Activated naive CD4-positive, alpha-beta T cell treated with anti-CD3 and anti-CD28 coated beads, Interleukin-2, amount 10 ng/mL, durations not matched to agents 7 days and 5 days (primary cell): Measurements from ENCODE around the gene C19orf38.

Experiments
- CTCF ChIA-PET: fragments of 350-600 bp; sonication (Branson Sonifier 250); formaldehyde crosslinking; loops from one replicate; lab custom pipeline; 2021; ENCODE audit warnings: antibody characterized with exemption; lab: Charles Lee
- DNase-seq: peaks from one replicate; pipeline ENCODE4 v3.0.0-alpha.2; 2020
- H3K27ac Mint-ChIP-seq: one replicate; pipeline ENCODE4 v1.8.0; 2021; ENCODE audit warnings: mild to moderate bottlenecking, moderate library complexity, mixed read lengths
- H3K27me3 Mint-ChIP-seq: one replicate; pipeline ENCODE4 v1.8.0; 2021; ENCODE audit warnings: mild to moderate bottlenecking, mixed read lengths
- H3K36me3 Mint-ChIP-seq: one replicate; pipeline ENCODE4 v1.8.0; 2021; ENCODE audit warnings: mixed read lengths
- H3K4me1 Mint-ChIP-seq: one replicate; pipeline ENCODE4 v1.8.0; 2021; ENCODE audit warnings: mixed read lengths
- H3K4me3 Mint-ChIP-seq: one replicate; pipeline ENCODE4 v1.8.0; 2021; ENCODE audit warnings: mild to moderate bottlenecking, moderate library complexity, mixed read lengths
- H3K9me3 Mint-ChIP-seq: one replicate; pipeline ENCODE4 v1.8.0; 2021; ENCODE audit warnings: mixed read lengths

C19orf38 gene

DNA sequence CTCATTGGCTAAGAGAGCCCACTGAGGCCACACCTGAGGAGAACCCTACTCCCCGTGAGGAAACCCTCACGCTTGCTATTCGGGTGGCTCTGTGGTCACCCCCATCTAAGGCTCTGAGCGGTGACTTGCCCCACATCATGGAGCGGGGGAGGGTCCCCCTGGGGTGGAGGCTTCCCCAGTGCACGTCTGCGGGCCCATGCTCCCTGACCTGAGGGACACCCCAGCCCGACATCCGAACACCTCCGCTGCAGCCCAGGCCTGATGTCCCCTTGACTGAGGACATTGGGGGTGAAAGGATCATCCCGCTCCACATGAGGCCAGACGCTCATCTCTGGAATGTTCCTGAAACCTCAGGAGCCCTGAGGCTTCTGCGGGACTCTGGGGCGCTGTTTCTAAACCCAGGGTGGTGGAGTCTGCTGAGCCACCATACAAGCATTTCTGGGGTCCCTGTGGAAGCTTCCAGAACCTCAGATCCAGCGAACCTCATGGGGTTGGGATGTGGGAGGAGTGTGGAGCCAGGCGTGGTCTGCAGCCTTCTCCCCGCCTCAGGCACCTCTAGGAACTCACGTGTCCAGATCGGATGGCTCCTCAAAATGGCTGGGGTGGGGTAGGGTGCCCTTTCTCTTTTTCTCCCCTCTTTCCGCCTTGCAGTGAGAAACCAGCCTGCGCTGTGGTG lies 32.1 kb upstream of the C19orf38 start:
- Mint-ChIP-seq H3K4me3 (no peak overlapping the region), H3K27ac (no peak overlapping the region), H3K9me3 (no peaks in the 10 kb centered on the region), H3K36me3 (peaks cover 31% of the 10 kb centered on the region), H3K4me1 (peaks cover 10% of the 10 kb centered on the region), H3K27me3 (no peaks in the 10 kb centered on the region)
- CTCF ChIA-PET = interaction anchor here (1.5 kb wide), 1 partner anchor 13 kb away, joined by 3 read pairs; no protein-coding TSS in a partner anchor
- DNase-seq = no peak

GRCh38 chr19:10816691-10817090 lies 31.5 kb upstream of the C19orf38 start:
- H3K27ac Mint-ChIP-seq = no peak overlapping the region
- H3K36me3 Mint-ChIP-seq = peaks cover 34% of the 10 kb centered on the region
- DNase-seq = no peak
- CTCF ChIA-PET = no interaction called here
- H3K27me3 Mint-ChIP-seq = no peaks in the 10 kb centered on the region
- H3K4me3 Mint-ChIP-seq = no peak overlapping the region
- peaks cover 12% of the 10 kb centered on the region for H3K4me1 Mint-ChIP-seq
- H3K9me3 Mint-ChIP-seq = no peaks in the 10 kb centered on the region

DNA sequence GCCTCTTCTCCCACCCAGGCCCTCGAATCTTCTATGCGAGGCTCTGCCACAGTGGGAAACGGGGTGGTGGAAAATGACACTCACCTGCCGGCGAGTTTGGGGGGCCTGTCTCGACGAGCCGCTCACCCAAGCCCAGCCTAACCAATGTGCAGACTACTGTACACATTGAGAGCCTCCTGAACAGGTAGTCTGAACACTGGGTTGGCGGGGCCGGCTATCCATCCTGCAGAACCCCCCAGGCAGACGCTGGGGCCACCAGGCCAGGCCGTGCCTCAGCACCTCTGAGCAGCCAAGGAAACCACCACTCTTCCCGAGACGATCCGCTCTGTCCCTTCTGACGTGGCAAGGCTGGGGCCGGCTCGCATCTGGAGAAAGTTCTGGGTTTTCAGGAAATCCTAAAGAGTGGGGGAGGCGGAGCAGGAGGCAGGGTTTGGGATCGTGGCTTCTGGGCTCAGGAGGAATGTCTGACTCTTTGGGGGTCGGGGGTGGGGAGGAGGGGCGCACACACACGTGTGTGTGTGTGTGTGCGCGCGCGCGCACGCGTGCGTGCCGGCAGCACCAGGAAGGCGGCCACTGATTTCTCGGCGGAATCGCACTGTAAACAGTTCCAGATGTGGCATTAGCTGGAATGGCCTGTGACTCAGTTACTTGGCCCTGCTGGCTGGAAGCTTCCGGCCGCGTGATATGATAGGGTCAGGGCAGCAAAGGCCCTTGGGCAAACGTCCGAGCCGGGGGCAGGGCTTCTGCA lies 30.8 kb upstream of the C19orf38 start:
- no peak for DNase-seq
- Mint-ChIP-seq H3K36me3 (peaks cover 36% of the 10 kb centered on the region), H3K9me3 (no peaks in the 10 kb centered on the region), H3K4me3 (no peak overlapping the region), H3K4me1 (peaks cover 12% of the 10 kb centered on the region), H3K27ac (no peak overlapping the region), H3K27me3 (no peaks in the 10 kb centered on the region)
- CTCF ChIA-PET = interaction anchor here (1.2 kb wide), 1 partner anchor 11 kb away, joined by 4 read pairs; no protein-coding TSS in a partner anchor

- Mint-ChIP-seq H3K4me1 (peaks cover 8% of the 10 kb centered on the region), H3K27me3 (no peaks in the 10 kb centered on the region), H3K27ac (no peak overlapping the region), H3K4me3 (no peak overlapping the region), H3K9me3 (no peaks in the 10 kb centered on the region), H3K36me3 (peaks cover 36% of the 10 kb centered on the region)
- no peak for DNase-seq
- CTCF ChIA-PET = interaction anchor here (1.2 kb wide), 1 partner anchor 10 kb away, joined by 4 read pairs; no protein-coding TSS in a partner anchor
Measured at GRCh38 chr19:10818301-10819123, 29.7 kb upstream of the C19orf38 start.

- Mint-ChIP-seq H3K27ac (peak overlapping the region; percentile 71), H3K9me3 (no peaks in the 10 kb centered on the region), H3K27me3 (no peaks in the 10 kb centered on the region), H3K4me3 (no peak overlapping the region), H3K36me3 (peaks cover 41% of the 10 kb centered on the region), H3K4me1 (peaks cover 8% of the 10 kb centered on the region)
- no peak for DNase-seq
- CTCF ChIA-PET = interaction anchor here (1.2 to 2.9 kb wide), 2 partner anchors 102 to 118 kb away, joined by 4 to 18 read pairs; partner anchors contain the start of gene DNM2
Measured at GRCh38 chr19:10819124-10820060, 28.8 kb upstream of the C19orf38 start.

DNA sequence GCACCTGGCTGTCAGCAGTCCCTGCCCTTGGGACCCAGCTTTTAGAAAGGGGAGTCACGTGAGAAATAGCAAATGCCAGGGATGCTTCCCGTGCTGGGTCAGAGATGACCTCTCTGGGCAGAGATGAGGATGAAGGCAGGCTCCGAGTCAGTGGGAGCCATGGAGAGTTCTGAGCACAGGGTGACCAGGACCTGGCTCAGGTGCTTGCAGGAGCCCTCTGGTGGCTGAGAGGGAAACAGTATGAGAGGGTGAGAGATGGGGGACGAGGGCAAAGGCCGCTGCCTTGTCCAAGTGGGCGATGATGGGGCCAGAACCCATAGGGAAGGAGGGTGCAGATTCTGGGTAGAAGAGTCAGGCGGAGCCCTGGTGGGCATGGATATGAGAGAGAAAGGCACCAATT lies 28.0 kb upstream of the C19orf38 start:
- Mint-ChIP-seq H3K27ac (peak overlapping the region; percentile 71), H3K9me3 (no peaks in the 10 kb centered on the region), H3K36me3 (peaks cover 41% of the 10 kb centered on the region), H3K4me1 (peaks cover 8% of the 10 kb centered on the region), H3K27me3 (no peaks in the 10 kb centered on the region), H3K4me3 (no peak overlapping the region)
- no peak for DNase-seq
- CTCF ChIA-PET = interaction anchor here (0.9 to 2.9 kb wide), 5 partner anchors 10 to 118 kb away, joined by 3 to 18 read pairs (median 4); partner anchors contain the start of genes DNM2 and TMED1

- no peak overlapping the region for H3K4me3 Mint-ChIP-seq
- CTCF ChIA-PET = interaction anchor here (0.7 kb wide), 1 partner anchor 35 kb away, joined by 3 read pairs; no protein-coding TSS in a partner anchor
- no peak overlapping the region for H3K27ac Mint-ChIP-seq
- H3K27me3 Mint-ChIP-seq = no peaks in the 10 kb centered on the region
- peaks cover 8% of the 10 kb centered on the region for H3K4me1 Mint-ChIP-seq
- peaks cover 42% of the 10 kb centered on the region for H3K36me3 Mint-ChIP-seq
- no peaks in the 10 kb centered on the region for H3K9me3 Mint-ChIP-seq
- DNase-seq = no peak
Measured at GRCh38 chr19:10823690-10824089, 24.5 kb upstream of the C19orf38 start.

GRCh38 chr19:10826231-10826630 lies 22.0 kb upstream of the C19orf38 start:
- no peak for DNase-seq
- CTCF ChIA-PET = interaction anchor here (1.4 to 1.5 kb wide), 2 partner anchors 9 to 38 kb away, joined by 4 to 6 read pairs; partner anchors contain the start of gene TMED1
- Mint-ChIP-seq H3K27me3 (no peaks in the 10 kb centered on the region), H3K9me3 (no peaks in the 10 kb centered on the region), H3K4me3 (no peak overlapping the region), H3K4me1 (no peaks in the 10 kb centered on the region), H3K36me3 (peaks cover 29% of the 10 kb centered on the region), H3K27ac (no peak overlapping the region)

GRCh38 chr19:10826846-10827245 lies 21.4 kb upstream of the C19orf38 start:
- no peak overlapping the region for H3K4me3 Mint-ChIP-seq
- no peaks in the 10 kb centered on the region for H3K9me3 Mint-ChIP-seq
- H3K4me1 Mint-ChIP-seq = no peaks in the 10 kb centered on the region
- peaks cover 26% of the 10 kb centered on the region for H3K36me3 Mint-ChIP-seq
- CTCF ChIA-PET = interaction anchor here (0.9 to 1.5 kb wide), 3 partner anchors 9 to 125 kb away, joined by 3 to 6 read pairs (median 4); partner anchors contain the start of genes QTRT1 and TMED1
- H3K27me3 Mint-ChIP-seq = no peaks in the 10 kb centered on the region
- no peak for DNase-seq
- H3K27ac Mint-ChIP-seq = no peak overlapping the region

- Mint-ChIP-seq H3K27me3 (no peaks in the 10 kb centered on the region), H3K36me3 (peaks cover 34% of the 10 kb centered on the region), H3K27ac (no peak overlapping the region), H3K4me3 (no peak overlapping the region), H3K9me3 (no peaks in the 10 kb centered on the region), H3K4me1 (no peaks in the 10 kb centered on the region)
- CTCF ChIA-PET = interaction anchor here (1.0 to 1.5 kb wide), 4 partner anchors 11 to 112 kb away, joined by 3 to 6 read pairs (median 4); no protein-coding TSS in a partner anchor
- no peak for DNase-seq
Measured at GRCh38 chr19:10828981-10829821, 19.0 kb upstream of the C19orf38 start.

DNA sequence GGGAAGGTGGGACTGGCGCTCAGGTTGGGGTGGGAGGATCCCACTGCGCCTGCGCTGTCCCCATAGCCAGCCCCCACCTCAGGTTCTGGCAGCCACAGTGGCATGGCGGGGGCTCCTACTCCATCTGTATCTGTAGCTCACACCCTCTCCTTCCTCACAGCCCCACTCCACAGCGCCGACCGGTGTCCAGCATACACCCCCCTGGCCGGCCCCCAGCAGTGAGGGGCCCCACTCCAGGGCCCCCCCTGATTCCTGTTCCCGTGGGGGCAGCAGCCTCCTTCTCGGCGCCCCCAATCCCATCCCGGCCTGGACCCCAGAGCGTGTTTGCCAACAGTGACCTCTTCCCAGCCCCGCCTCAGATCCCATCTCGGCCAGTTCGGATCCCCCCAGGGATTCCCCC lies 18.2 kb upstream of the C19orf38 start:
- Mint-ChIP-seq H3K4me1 (no peaks in the 10 kb centered on the region), H3K9me3 (no peaks in the 10 kb centered on the region), H3K27ac (no peak overlapping the region), H3K4me3 (no peak overlapping the region), H3K27me3 (no peaks in the 10 kb centered on the region), H3K36me3 (peaks cover 29% of the 10 kb centered on the region)
- CTCF ChIA-PET = interaction anchor here (1.0 kb wide), 1 partner anchor 113 kb away, joined by 4 read pairs; no protein-coding TSS in a partner anchor
- no peak for DNase-seq

DNA sequence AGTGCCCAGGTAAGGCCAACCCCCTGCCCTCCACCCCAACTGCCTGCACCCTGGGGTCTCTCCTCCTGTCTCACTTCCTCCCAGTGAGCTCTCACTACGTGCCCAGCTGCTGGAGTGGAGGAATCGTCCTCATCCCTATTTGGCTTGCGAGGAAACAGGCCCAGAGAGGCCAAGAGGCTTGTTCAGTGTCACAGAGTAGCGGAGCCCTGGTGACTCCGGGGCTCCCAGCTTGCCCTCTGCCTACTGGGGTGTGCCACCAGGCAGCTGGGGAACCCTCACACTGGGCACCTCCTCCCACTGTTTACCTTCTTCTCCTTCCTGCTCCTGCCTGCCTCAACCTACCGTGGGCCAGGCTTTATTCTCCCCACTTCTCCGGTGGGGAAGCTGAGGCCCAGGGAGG lies 17.8 kb upstream of the C19orf38 start:
- no peak overlapping the region for H3K4me3 Mint-ChIP-seq

More for the DNA sequence above, 17.8 kb upstream of the C19orf38 start:
- Mint-ChIP-seq H3K27me3 (no peaks in the 10 kb centered on the region), H3K9me3 (no peaks in the 10 kb centered on the region), H3K4me1 (peaks cover 3% of the 10 kb centered on the region), H3K27ac (no peak overlapping the region), H3K36me3 (peaks cover 28% of the 10 kb centered on the region)
- no peak for DNase-seq
- CTCF ChIA-PET = no interaction called here
